HepG2 (cell line): Measurements from ENCODE around the gene SBNO2. TPM values are rescaled to one million over a fixed set of nuclear protein-coding genes. Genes with fewer than 3 reads are reported as not detected.

Source experiments
- ATAC-seq: fragments of 200-7000 bp; cut with Tn5 transposase; 3 replicates; pipeline ENCODE4 v1.9.1; 2020; ENCODE audit warnings: mild to moderate bottlenecking, moderate library complexity
- BruUV-seq: library from RNA; stranded (reverse); fragments of 400-500 nt; replicated peaks from 2 replicates; lab custom pipeline; 2021; lab: Mats Ljungman, UMichigan
- CTCF ChIA-PET: fragments of 300-600 bp; formaldehyde crosslinking; extraction: SDS; loops from one replicate; lab custom pipeline; 2021; ENCODE audit warnings: low total read pairs, inconsistent platforms, low intra/inter-chr PET ratio; lab: Yijun Ruan, JAX
- POLR2A ChIA-PET: fragments of 350-600 bp; sonication (Branson Sonifier 250); formaldehyde crosslinking; loops from one replicate; lab custom pipeline; 2020; ENCODE audit warnings: antibody characterized with exemption, inconsistent platforms; lab: Yijun Ruan, JAX
- DNase-seq: peaks from one replicate; pipeline ENCODE4 v3.0.0-alpha.2; 2015; ENCODE audit warnings: low spot score
- FAIRE-seq: peaks from 3 replicates; lab custom pipeline; 2011; peaks lifted over from hg19 to GRCh38; lab: Jason Lieb, UNC
- H2AFZ ChIP-seq: one replicate; pipeline ENCODE4 v1.6.1; 2011; ENCODE audit warnings: low read length, inconsistent platforms
- H3K27ac ChIP-seq: fragments of 300-600 bp; 3 replicates; pipeline ENCODE4 v1.8.0; 2011; ENCODE audit warnings: mixed run types, mild to moderate bottlenecking, mixed read lengths, low read length, inconsistent platforms; ENCODE audit not compliant: insufficient read depth; ENCODE audit errors: extremely low read length
- H3K27me3 ChIP-seq, 2 experiments: fragments of 200-600 bp in 1 of 2; 2 replicates in 1 of 2; 3 replicates in 1 of 2; pipeline versions ENCODE4 v1.6.0 to v1.8.0; 2011; ENCODE audit warnings: low read length in 2 of 2, mild to moderate bottlenecking in 2 of 2, moderate library complexity in 2 of 2, inconsistent platforms in 1 of 2; ENCODE audit not compliant: insufficient read depth in 2 of 2, control insufficient read depth in 1 of 2
- H3K36me3 ChIP-seq, 2 experiments: fragments of 200-600 bp in 1 of 2; replicated peaks in 1 of 2; 2 replicates in 1 of 2; 3 replicates in 1 of 2; pipeline versions ENCODE4 v1.5.1 to v1.8.0; 2011; ENCODE audit warnings: low read length in 2 of 2, inconsistent platforms in 1 of 2; ENCODE audit not compliant: insufficient read depth in 2 of 2, control insufficient read depth in 1 of 2
- H3K4me1 ChIP-seq: 2 replicates; pipeline ENCODE4 v1.5.1; 2012; ENCODE audit warnings: low read length, inconsistent platforms; ENCODE audit not compliant: insufficient read depth
- H3K4me2 ChIP-seq: 2 replicates; pipeline ENCODE4 v1.6.0; 2011; ENCODE audit warnings: low read depth, low read length, inconsistent platforms
- H3K4me3 ChIP-seq, 3 experiments: fragments of 200-600 bp in 1 of 3; sonication (generic), shearing (Covaris generic) in 1 of 3; replicated peaks in 1 of 3; 2 replicates each; pipeline ENCODE4 v1.5.1; 2011 to 2016; ENCODE audit warnings: low read length in 3 of 3, inconsistent platforms in 2 of 3, low read depth in 2 of 3, mild to moderate bottlenecking in 2 of 3, control low read depth in 1 of 3, mixed read lengths in 1 of 3; ENCODE audit not compliant: insufficient read depth in 1 of 3
- H3K79me2 ChIP-seq: one replicate; pipeline ENCODE4 v1.6.1; 2011; ENCODE audit warnings: low read length, inconsistent platforms; ENCODE audit not compliant: insufficient read depth
- H3K9ac ChIP-seq: 2 replicates; pipeline ENCODE4 v1.6.0; 2011; ENCODE audit warnings: mild to moderate bottlenecking, low read depth, low read length, inconsistent platforms; ENCODE audit not compliant: insufficient read depth
- H3K9me3 ChIP-seq: 2 replicates; pipeline ENCODE4 v1.5.1; 2012; ENCODE audit warnings: mild to moderate bottlenecking, low read length
- H4K20me1 ChIP-seq: 2 replicates; pipeline ENCODE4 v1.6.0; 2011; ENCODE audit warnings: inconsistent platforms, mild to moderate bottlenecking, low read length, moderate library complexity; ENCODE audit not compliant: insufficient read depth
- CREM ChIP-seq, 2 experiments: sonication (generic) in 1 of 2; formaldehyde crosslinking in 1 of 2; IDR thresholded peaks; 2 replicates each; pipeline versions ENCODE4 v1.4.0 to v1.6.1; 2016 to 2020; ENCODE audit warnings: antibody characterized with exemption in 1 of 2, mild to moderate bottlenecking in 1 of 2, missing genetic modification reagents in 1 of 2
- ERF ChIP-seq: IDR thresholded peaks from 2 replicates; pipeline ENCODE4 v1.6.1; 2018; ENCODE audit warnings: missing biosample characterization, missing genetic modification reagents
- HMGXB4 ChIP-seq, 2 experiments: sonication (generic) in 1 of 2; formaldehyde crosslinking in 1 of 2; IDR thresholded peaks; 2 replicates each; pipeline versions ENCODE4 v1.4.0 to v1.6.1; 2018 to 2020; ENCODE audit warnings: missing genetic modification reagents in 2 of 2, borderline replicate concordance in 1 of 2, low read depth in 1 of 2, mild to moderate bottlenecking in 1 of 2, missing biosample characterization in 1 of 2
- HNRNPUL1 ChIP-seq: fragments of 200-400 bp; formaldehyde crosslinking; IDR thresholded peaks from 2 replicates; pipeline ENCODE4 v1.6.1; 2017; ENCODE audit warnings: low read depth, mild to moderate bottlenecking, low read length, moderate library complexity
- MED13 ChIP-seq: sonication (generic); formaldehyde crosslinking; IDR thresholded peaks from 2 replicates; pipeline ENCODE4 v1.5.0; 2020; ENCODE audit warnings: missing genetic modification reagents
- NCOA1 ChIP-seq: sonication (generic); formaldehyde crosslinking; IDR thresholded peaks from 2 replicates; pipeline ENCODE4 v1.9.0; 2021; ENCODE audit warnings: missing genetic modification reagents
- NCOR1 ChIP-seq: fragments of 200-600 bp; sonication (generic); IDR thresholded peaks from 2 replicates; pipeline ENCODE4 v1.7.0; 2017; ENCODE audit warnings: antibody characterized with exemption, low read length, borderline replicate concordance
- NR2F1 ChIP-seq, 2 experiments: fragments of 450-650 bp in 1 of 2; formaldehyde crosslinking in 1 of 2; IDR thresholded peaks; 2 replicates each; pipeline versions ENCODE4 v1.5.0 to v1.6.1; 2016 to 2020; ENCODE audit warnings: mild to moderate bottlenecking in 1 of 2, missing compliant biosample characterization in 1 of 2, missing genetic modification reagents in 1 of 2, moderate library complexity in 1 of 2
- ONECUT2 ChIP-seq: sonication (generic); formaldehyde crosslinking; IDR thresholded peaks from 2 replicates; pipeline ENCODE4 v1.4.0; 2020; ENCODE audit warnings: missing genetic modification reagents
- RAD21 ChIP-seq: fragments of 450-650 bp; formaldehyde crosslinking; IDR thresholded peaks from 2 replicates; pipeline ENCODE4 v1.5.0; 2020; ENCODE audit warnings: mild to moderate bottlenecking
- RBAK ChIP-seq: sonication (generic); formaldehyde crosslinking; IDR thresholded peaks from 2 replicates; pipeline ENCODE4 v1.5.1; 2020; ENCODE audit warnings: mild to moderate bottlenecking, missing genetic modification reagents
- SAP130 ChIP-seq: IDR thresholded peaks from 2 replicates; pipeline ENCODE4 v1.6.1; 2016; ENCODE audit warnings: low read depth
- ZIK1 ChIP-seq: sonication (generic); formaldehyde crosslinking; IDR thresholded peaks from 2 replicates; pipeline ENCODE4 v1.5.0; 2020; ENCODE audit warnings: mild to moderate bottlenecking, low read depth, missing genetic modification reagents, borderline replicate concordance
- ZNF446 ChIP-seq: sonication (generic); formaldehyde crosslinking; IDR thresholded peaks from 2 replicates; pipeline ENCODE4 v1.5.0; 2020; ENCODE audit warnings: mild to moderate bottlenecking, missing genetic modification reagents
- ZNF749 ChIP-seq: sonication (generic); formaldehyde crosslinking; IDR thresholded peaks from 2 replicates; pipeline ENCODE4 v1.8.0; 2022; ENCODE audit warnings: mild to moderate bottlenecking, missing genetic modification reagents, moderate library complexity, borderline replicate concordance
- WGBS: methylation state at CpG from one replicate; pipeline ENCODE4 v1.1.6; 2017; ENCODE audit warnings: low lambda C conversion rate; 5-methylcytosine and 5-hydroxymethylcytosine counted together
- in situ Hi-C: cut with HindIII; loops from 2 replicates; pipeline ENCODE4 v1.10.0; 2017; ENCODE audit warnings: low pct_unique_long_range_greater_than_20kb; ENCODE audit not compliant: extremely low pct_ligation_motif_present
- intact Hi-C: fragments of 100-400 bp; cut with micrococcal nuclease; formaldehyde crosslinking; loops from one replicate; pipeline ENCODE4 v1.10.0; 2022; ENCODE audit not compliant: unreplicated experiment
- polyA plus RNA-seq, 8 experiments: library from polyadenylated mRNA; depleted of rRNA in 3 of 8; stranded (reverse) in 7 of 8; unstranded in 1 of 8; fragments of >200 nt; fragmentation: Illumina TruSeq in 4 of 8; extraction: Trizol in 4 of 8; gene quantifications; 2 replicates each; pipeline versions ENCODE4 v1.2.1 to v1.2.3, GENCODE V29; 2011 to 2016; ENCODE audit warnings: low read depth in 4 of 8, missing spikeins in 1 of 8, mixed read lengths in 1 of 8; ENCODE audit not compliant: insufficient read depth in 1 of 8
- total RNA-seq, 5 experiments: library from RNA; depleted of rRNA; stranded (reverse); fragments of >200 nt; fragmentation: Illumina TruSeq; extraction: Trizol; gene quantifications; 2 replicates each; pipeline ENCODE4 v1.2.3, GENCODE V29; 2016; ENCODE audit warnings: low read depth in 1 of 5
- TF ChIP-seq, protein P1 (sequence below): sonication (generic); formaldehyde crosslinking; IDR thresholded peaks from 2 replicates; pipeline ENCODE4 v1.5.0; 2020; ENCODE audit warnings: mild to moderate bottlenecking, missing genetic modification reagents, borderline replicate concordance

The SBNO2 gene
- total and polyA plus RNA-seq, 2 of the 13 experiments (the other 11 are each of a cell fraction or from before 2014, with no cell fraction given), result 8.6 to 10.4 TPM

GRCh38 chr19:1102407-1103131 lies 71.5 kb downstream of the SBNO2 start:
- peak overlapping the region; percentile 86 for H3K27ac ChIP-seq
- peak overlapping the region; percentile 18 to 67 (median 30); a peak in 5 of 6 replicates for H3K4me3 ChIP-seq
- FAIRE-seq, result peak; percentile 23
- POLR2A ChIA-PET, result interaction anchor here (0.6 to 4.1 kb wide), 9 partner anchors 9 to 167 kb away, joined by 3 to 28 read pairs (median 7); partner anchors contain the start of genes ARHGAP45 and CIRBP
- intact Hi-C loops, result loop anchor here (10.0 kb wide), 1 partner anchor 48 kb away; no protein-coding TSS in a partner anchor
- WGBS, result 21% methylated on average over 17 of the region's 17 CpGs
- peak overlapping the region; percentile 92 for H3K4me2 ChIP-seq
- H3K9ac ChIP-seq, result peak overlapping the region; percentile 82
- DNase-seq, result peak; percentile 91
- H3K4me1 ChIP-seq, result peaks cover 87% of the 10 kb centered on the region
- peaks cover 15% of the 10 kb centered on the region; the same call in 1 of the 2 replicates for H4K20me1 ChIP-seq
- in situ Hi-C loops, result loop anchor here (5.0 kb wide), 1 partner anchor 35 kb away; the partner anchor contains the start of gene ARHGAP45
- H3K9me3 ChIP-seq, result no peaks in the 10 kb centered on the region
- peaks cover 6 to 20% of the 10 kb centered on the region in 2 experiments; a peak in 3 of 5 replicates for H3K36me3 ChIP-seq
- CTCF ChIA-PET, result no interaction called here
- peaks cover 11% of the 10 kb centered on the region for H3K79me2 ChIP-seq
- no peak overlapping the region for H2AFZ ChIP-seq
- no peaks in the 10 kb centered on the region for H3K27me3 ChIP-seq
- no peak for ATAC-seq
- BruUV-seq, result no TSS peak
- TF ChIP-seq ZNF446 (CRISPR knock-in tag), result no peak
- TF ChIP-seq NCOR1, result peak; percentile 84
- no peak for TF ChIP-seq ONECUT2 (CRISPR knock-in tag)
- no peak for TF ChIP-seq MED13 (CRISPR knock-in tag)
- no peak for TF ChIP-seq RAD21
- 0 out of 4 replicates have a peak, but pooled peaks of 1 of the 2 experiments have one; percentile 5 for TF ChIP-seq NR2F1 (CRISPR knock-in tag; IDR thresholded peaks at IDR 0.05)
- TF ChIP-seq RBAK (CRISPR knock-in tag), result no peak
- peak; percentile 74 for TF ChIP-seq SAP130 (CRISPR knock-in tag)
- TF ChIP-seq ZNF749 (CRISPR knock-in tag), result no peak
- peak in 1 of 2 experiments; percentile 13; a peak in 1 of 4 replicates for TF ChIP-seq HMGXB4 (CRISPR knock-in tag; IDR thresholded peaks at IDR 0.05; ENCODE audit: borderline replicate concordance in 1 of 2, low read depth in 1 of 2)
- TF ChIP-seq, protein P1, sequence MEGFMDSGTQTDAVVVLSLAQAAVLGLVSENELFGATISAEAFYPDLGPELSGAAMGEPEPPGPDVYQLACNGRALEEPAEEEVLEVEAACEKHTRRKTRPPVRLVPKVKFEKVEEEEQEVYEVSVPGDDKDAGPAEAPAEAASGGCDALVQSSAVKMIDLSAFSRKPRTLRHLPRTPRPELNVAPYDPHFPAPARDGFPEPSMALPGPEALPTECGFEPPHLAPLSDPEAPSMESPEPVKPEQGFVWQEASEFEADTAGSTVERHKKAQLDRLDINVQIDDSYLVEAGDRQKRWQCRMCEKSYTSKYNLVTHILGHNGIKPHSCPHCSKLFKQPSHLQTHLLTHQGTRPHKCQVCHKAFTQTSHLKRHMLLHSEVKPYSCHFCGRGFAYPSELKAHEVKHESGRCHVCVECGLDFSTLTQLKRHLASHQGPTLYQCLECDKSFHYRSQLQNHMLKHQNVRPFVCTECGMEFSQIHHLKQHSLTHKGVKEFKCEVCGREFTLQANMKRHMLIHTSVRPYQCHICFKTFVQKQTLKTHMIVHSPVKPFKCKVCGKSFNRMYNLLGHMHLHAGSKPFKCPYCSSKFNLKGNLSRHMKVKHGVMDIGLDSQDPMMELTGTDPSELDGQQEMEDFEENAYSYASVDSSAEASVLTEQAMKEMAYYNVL (CRISPR knock-in tag), result 0 out of 2 replicates have a peak, but pooled peaks have one; percentile 13
- no peak for TF ChIP-seq HNRNPUL1
- TF ChIP-seq CREM (IDR thresholded peaks at IDR 0.05), result no peak
- TF ChIP-seq CREM (CRISPR knock-in tag; IDR thresholded peaks at IDR 0.05), result no peak
- TF ChIP-seq ZIK1 (CRISPR knock-in tag), result no peak
- TF ChIP-seq NCOA1 (CRISPR knock-in tag), result 0 out of 2 replicates have a peak, but pooled peaks have one; percentile 28
- no peak for TF ChIP-seq ERF (CRISPR knock-in tag)
